NCI-H526 (cell line): ENCODE data around the gene PTAFR.

ENCODE experiments used
- DNase-seq, 2 experiments: peaks; one replicate each; lab custom pipeline; 2025; lab: John Stamatoyannopoulos, UW

Gene PTAFR, protein sequence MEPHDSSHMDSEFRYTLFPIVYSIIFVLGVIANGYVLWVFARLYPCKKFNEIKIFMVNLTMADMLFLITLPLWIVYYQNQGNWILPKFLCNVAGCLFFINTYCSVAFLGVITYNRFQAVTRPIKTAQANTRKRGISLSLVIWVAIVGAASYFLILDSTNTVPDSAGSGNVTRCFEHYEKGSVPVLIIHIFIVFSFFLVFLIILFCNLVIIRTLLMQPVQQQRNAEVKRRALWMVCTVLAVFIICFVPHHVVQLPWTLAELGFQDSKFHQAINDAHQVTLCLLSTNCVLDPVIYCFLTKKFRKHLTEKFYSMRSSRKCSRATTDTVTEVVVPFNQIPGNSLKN

DNA sequence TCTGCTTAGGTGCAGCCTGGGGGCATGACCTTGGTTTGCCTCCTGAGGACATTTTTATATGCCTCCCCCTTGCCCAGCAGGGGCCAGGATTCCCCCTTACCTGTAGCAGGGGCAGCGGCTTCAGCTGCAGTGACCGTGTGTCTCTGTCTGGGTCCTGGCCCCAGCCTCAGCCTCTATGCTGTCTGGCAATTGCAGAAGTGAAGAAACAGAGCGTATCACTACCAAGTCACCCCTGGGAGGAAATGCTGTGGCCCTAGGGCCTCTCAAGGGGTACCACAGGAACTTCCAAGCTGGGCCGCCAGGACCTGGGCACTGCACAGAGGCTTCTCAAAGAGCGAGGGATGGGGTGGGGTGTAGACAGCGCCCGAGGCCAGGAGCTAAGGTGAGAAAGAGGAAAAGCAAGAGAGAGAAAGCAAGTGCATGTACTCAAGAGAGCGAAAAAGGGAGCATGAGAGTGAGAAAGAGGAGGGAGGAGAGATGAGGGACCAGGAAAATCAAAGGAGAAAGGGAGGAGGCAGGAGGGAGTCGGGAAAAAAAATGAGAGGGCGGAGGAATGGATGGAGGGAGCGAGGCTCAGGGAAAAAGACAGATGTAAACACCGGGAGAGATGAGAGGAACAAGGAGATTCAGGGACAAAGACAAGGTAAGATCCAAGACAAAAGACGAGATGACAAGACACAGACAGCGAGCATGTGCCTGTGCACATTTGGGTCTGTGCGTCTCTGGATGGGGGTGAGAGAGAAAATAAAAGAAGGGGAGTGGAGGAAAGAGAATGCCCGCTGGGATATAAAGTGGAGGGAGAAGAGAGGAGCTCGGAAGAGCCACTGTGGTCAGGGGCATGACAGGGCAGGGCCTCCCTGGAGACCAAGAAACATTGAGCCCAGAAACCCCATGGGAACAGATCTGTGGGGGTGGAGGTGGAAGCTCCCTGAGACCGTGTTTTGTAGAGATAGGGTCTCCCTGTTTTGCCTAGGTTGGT is at the start of gene PTAFR:
TSS of gene PTAFR (minus strand) at position 199 of the 979 bp plus-strand sequence. CDS start 25,669 bp downstream, outside the sequence.
- peak in 1 of 2 experiments; percentile 41 for DNase-seq

DNA sequence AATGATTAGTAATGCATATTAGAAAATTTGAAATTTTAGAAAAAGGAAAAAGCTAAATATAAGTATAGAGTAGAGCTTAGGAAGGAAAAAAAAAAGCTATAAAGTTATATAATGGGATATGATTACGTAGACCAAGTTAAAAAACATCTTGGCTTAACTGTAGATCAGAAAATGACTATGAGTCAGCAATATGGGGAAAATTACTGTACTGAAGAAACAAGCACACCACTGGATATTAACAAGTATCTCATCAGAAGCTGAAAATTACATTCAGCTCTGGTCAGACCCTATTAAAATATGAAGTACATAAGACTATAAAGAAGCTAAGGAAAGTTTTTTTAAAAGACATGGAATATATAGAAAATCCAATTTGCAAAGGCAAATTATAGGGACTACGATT is 36.8 kb upstream of the PTAFR start:
- DNase-seq = no peak

DNA sequence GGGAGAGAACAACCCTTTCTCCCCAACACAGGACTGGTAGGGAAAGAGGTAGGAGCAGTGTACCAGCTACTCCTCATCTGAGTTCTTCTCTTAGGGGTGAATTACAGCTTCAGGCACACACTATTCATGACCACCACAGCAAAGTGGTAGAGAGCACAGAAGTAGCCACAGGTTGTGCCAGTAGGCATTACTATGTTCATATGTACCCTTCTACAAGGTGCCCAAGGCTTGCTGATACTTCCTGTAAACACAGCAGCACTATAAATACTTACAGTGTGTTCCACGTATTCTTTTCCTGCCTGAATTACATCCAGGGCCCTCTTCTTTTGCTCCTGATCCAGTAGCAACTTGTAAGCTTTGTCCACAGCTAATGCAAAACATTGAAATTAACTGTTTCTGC is 33.2 kb upstream of the PTAFR start:
- no peak for DNase-seq

DNA sequence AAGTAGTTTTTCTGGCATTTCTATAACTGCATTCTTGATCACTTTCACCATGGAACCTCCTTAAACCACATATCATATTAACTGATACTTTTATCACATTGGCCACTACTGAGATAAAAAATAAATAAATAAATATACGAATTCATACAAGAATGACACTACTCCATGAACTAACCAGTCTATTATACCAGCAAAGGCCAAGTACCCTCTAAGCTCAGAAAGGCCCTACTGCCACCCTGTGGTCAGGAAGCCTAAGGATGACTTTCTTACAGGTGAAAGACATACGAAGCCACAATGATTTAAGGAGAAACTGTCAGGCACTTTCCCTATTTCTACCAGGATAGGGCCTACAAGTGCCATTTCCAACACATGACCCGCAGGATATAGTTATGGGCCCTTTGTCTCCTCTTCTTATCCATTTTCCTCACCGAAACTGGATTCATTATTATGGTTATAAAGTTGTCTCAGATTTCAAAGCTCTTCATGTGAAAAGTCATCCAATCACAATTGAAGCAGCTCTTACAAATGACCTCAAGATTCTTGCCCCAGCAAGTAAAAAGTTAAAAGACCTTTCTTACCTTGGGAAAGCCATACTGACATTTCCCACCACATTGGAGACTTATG is 32.4 kb upstream of the PTAFR start:
- DNase-seq = peak; percentile 59 to 73

DNA sequence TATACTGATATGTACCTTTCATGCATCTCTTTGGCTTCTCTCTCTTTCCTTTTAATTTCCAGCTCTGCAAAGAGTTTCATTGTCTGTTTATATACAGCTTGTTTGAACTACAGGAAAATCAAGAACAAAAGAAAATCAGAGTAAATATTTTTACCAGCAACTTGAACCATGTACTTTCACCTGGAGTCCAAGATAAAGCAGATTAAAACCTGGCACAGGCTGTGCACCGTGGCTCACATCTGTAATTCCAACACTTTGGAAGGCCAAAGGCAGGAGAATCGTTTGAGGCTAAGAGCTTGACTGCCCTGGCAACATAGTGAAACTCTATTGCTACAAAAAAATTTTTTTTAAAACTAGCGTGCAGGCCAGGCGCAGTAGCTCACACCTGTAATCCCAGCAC is 28.8 kb upstream of the PTAFR start:
- DNase-seq = no peak

DNA sequence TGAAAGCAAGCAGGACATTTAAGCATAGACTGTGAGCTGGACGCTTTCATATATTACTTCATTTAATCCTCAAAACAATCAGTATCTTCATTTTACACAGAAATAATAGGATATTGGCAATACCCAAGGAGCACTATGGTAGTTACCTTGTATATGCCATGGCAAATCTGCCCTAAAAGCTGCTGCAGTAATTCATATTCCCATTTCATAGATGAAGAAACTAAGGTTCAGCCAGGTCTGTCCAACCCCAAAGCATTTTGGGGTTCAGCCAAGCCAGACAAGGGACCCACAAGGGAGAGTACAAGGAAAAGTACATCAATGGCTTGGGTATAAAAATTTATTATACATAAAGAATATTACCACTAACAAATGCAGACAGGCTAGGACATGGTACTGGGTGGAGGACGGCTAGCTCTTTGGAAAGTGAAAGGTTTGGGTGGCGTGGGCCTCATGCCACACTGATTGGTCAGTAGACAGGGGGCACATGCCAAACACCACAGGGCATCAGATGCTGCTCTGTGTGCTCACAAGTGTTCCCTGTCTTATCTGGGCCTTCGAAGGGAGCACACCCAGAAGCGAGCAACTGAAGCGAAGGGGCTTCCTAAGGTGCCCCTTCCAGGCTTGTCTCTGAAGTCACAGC is 23.9 kb upstream of the PTAFR start:
- DNase-seq = no peak

DNA sequence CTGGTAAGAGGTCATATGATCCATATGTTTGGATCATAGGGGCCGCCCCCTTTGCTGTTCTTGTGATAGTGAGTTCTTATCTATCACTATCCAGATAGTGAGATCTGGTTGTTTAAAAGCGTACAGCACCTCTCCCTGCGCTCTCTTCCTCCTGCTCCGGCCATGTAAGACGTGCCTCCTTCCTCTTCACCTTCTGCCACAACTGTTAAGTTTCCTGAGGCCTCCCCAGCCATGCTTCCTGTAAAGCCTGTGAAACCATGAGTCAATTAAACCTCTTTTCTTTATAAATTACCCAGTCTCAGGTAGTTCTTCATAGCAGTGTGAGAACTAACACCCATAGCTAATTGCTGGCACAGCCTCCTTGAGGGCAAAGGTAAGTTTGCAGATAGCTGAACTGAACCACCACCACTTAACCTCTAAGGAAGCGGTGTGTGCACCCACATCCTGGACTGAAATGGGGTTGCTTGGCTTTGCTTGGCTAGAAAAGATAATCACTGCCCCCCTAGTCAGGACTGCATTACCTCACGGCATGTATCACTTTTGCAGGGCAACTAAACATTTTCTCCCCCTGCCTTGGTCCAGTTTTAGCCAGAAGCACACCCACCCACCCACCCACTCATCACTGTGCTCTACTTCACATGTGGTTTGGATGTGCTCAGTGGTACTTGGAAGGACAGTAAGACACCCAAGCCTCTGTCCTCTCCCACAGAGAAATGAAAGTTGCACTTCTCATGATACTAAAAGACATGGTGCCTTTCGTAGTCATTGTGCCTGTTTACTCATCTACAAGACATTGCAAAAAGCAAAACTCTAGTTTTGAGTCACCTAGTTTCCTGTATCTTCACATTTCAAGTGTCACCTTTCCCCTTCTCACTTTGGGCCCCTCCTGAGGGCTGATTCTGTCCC is 23.1 kb upstream of the PTAFR start:
- no peak for DNase-seq

DNA sequence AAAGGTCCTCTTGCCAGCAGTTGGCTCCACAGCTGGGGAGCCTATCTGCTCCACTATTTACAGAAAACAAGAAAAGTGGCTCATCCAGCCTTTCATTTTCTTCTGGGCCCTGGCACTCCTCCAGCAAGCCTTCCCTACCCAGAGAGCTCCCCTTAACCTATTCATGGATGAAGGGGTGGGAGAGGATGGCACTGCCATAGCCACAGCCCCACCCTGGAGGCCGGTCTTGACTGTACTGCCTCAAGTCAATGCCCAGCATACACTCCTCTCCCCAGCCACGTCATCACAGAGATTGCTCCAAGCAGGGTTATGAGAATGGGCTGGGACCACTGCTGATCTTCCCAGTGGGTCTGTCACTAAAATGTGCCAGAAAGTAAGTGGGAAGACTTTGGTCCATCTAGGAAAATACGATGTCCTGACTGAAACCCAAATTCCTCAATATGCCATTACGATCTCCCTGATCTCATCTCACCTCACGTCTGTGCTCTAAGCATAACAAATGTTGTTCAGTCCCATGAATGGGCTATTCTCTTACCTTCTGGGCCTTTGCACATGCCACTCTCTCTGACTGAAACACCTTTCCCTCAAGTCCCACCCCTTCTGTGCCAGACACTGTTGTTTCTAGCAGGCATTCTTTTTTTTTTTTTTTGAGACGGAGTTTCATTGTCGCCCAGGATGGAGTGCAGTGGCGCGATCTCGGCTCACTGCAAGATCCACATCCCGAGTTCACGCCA is 21.4 kb upstream of the PTAFR start:
- no peak for DNase-seq

DNA sequence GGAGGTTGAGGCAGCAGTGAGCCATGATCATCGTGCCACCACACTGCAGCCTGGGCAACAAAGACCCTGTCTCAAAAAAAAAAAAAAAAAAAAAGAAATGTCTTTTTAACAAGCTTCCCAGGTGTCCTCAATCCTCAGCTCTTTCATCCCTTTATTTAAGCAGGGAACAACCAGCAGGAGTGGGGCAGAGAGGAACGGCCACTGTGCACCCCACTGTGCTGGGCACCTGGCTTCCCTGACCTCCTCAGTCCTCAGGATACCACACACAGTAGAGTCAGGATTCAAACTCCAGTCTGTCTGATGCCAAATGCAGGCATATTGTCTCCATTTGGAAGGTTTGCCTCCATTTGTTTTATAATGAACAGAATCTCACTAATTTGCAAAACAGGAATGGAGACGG is 19.8 kb upstream of the PTAFR start:
- no peak for DNase-seq

DNA sequence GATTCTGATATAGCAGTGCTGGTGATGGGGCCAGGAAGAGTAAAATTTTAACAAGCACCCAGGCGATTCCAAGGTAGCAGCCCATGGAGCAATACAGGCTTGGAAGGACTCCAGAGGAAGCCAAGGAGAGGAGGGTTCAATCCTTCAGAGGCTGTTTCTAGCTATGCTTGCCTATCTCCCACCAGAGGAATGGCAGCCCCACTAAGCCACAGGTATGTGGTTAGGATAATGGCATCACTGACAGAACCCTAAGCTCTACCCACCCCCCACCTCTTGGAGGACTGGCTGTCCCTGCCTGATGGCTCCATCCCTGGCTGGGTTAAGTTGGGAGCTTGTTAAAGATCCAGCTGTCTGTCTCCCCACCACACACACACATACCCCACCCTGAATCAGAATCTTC is 19.3 kb upstream of the PTAFR start:
- no peak for DNase-seq

DNA sequence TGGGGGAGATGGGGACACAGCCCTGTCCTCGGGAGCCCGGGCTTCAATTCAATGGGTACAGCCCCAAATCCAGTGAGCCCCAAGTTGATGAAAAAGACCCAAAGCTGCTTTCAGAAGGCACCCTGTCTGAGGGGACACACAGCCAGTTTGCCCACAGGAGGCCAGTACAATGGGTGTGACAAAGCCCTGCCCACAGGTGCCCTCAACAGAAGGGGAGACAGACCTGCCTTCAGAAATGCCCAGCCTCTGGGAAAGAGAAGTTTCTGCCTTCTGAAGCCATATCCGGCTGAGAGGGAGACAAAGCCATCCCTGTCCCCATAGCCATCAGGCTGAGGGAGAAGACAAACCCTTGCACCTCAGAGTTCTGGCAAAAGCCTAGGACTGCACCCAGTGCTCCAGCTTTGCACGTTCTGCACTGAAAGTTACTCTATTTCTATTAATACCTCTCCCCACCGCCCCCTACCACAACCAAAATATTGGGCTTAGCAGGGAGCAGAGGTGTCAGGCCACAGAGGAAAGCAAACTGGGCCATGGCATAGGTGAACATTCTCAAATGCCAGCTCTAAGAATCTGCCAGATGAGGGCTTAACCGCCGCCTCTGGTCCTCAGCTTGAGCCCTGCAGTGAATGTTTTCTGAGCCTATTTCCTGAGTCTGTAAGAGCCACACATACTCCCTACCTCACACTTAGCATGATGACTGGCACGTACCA is 18.0 kb upstream of the PTAFR start:
- no peak for DNase-seq

DNA sequence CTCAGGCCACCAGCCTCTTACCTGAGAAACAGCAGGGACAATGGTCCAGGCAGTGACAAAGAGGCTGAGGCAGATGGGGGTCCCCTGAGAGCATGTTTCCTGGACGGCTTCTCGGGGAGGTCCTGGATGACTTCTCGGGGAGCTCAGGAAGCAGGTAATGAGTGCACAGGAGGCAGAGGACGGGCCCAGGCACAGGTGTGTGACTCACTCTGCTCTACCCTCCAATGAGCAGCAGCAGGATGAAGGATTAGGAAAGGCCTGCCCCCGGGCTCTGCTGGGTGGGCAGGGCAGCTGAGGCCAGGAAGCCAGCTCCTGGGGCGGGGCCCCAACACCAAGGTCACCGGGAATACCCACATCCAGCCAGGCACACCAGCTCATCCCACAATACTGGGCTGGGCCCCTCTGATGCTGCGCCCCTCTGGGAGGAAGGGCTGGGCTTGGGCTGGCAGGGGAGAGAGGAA is 17.2 kb upstream of the PTAFR start:
- no peak for DNase-seq

DNA sequence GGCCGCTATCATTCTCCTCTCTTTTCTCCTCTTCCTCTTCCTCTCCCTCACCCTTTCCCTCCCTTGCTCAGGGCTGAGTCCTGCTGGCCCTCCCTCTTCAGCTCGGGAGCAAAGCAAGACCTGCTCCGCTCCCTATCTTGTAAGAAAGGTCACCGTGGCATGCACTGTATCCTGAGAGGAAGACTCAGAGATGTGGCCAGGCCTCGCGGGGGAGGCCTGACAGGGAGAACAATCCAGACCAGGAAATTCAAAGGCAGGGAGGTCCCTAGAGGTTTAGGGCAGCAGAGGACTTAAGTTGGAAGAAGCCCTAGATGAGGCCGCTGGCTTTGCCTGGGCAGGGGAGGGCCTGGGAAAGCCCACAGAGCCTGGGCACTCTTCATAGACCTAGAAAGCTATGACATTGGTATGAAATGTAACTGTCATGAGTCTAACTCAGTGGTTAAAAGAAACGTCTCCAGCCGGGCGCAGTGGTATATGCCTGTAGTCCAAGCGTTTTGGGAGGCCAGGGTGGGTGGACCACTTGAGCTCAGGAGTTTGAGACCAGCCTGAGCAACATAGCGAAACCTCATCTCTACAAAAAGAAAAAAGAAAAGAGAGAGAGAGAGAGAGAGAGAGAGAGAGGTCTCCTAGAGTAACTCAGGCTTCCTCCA is 14.6 kb upstream of the PTAFR start:
- DNase-seq = peak in 1 of 2 experiments; percentile 11

DNA sequence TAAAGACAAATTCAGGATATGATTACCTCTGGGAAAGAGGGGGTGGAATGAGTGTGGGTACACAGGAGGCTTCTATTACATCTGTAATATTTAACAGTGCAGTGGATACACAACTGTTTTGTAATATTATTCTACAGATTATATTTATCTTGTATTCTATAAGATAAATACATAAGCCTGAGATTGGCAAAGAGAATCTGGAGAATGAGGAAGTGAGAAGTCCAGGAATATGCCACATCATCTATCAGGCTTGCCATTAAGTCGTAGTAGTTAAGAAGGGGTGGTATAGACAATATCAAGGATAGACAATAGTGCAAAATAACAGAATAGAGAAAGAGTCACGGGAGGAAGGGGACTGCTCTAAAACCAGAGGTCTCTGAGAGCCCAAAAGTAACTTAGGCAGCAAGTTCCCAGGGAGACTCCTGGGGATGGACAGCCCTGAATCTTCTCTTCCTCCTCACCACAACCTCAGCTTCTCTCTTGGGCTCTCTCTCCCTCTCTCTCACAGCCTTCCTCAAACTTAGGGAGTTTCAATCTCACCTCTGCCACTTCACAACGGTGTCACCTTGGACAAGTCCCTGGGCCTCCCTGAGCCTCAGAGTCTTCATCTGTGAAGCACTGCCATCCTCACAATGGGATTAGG is 14.0 kb upstream of the PTAFR start:
- no peak for DNase-seq

DNA sequence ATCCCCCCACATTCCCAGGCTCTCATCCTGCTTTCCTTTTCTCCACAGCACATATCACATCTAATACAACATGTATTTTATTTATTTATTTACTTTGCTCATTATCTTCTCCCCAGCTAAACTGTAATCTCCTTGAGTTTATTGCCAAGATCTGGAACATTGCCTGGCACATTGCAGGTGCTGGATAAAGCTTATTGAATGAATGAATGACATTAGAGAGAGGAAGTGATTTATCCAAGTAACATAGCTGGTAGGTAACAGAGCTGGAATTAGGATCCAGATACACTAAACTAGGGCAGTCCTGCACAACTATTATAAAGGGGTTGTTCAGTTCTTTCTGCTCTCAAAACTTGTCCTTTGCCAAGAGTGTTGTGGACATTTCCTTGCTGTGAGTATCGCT is 8.6 kb upstream of the PTAFR start:
- no peak for DNase-seq

DNA sequence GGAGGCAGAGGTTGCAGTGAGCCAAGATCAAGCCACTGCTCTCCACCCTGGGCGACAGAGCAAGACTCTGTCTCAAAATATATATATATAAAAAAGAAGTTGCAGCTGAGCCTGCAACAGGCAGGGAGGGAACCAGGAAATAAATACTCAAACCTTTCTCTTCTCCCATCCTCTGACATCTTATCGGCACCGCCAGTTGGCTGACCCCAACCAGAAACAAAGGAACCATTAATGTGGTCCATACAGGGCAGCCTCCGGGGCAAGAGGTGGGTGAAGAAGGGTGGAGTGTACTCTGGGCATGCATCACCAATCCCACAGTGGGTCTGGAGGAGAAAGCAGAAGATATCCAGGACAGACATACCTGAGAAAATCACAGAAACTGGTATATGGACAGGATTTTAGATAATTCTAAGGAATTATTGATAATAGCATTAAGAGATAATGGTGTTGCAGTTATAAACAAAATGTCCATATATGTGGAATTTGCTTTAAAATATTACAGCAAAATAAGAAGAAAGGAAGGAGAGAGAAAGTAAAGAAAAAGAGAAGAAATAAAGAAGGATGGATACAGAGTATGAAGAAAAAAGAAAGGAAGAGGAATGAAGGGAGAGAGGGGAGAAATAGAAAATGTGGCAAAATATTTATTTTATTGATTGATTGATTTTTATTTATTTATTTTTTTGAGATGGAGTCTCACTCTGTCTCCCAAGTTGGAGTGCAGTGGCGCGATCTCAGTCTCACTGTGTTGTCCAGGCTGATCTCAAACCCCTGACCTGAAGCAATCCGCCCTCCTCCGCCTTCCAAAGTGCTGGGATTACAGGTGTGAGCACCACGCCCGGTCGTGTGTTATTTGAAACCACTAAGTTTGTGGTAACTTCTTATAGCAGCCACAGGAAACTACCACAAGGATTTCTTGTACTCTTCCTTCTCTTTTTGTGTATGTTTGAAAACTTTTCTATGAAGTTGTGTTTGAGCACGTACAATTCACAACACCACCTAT is 4.1 kb upstream of the PTAFR start:
- no peak for DNase-seq
